ENCODE results near the gene C11orf58.

- TF ChIP-seq, protein P1, sequence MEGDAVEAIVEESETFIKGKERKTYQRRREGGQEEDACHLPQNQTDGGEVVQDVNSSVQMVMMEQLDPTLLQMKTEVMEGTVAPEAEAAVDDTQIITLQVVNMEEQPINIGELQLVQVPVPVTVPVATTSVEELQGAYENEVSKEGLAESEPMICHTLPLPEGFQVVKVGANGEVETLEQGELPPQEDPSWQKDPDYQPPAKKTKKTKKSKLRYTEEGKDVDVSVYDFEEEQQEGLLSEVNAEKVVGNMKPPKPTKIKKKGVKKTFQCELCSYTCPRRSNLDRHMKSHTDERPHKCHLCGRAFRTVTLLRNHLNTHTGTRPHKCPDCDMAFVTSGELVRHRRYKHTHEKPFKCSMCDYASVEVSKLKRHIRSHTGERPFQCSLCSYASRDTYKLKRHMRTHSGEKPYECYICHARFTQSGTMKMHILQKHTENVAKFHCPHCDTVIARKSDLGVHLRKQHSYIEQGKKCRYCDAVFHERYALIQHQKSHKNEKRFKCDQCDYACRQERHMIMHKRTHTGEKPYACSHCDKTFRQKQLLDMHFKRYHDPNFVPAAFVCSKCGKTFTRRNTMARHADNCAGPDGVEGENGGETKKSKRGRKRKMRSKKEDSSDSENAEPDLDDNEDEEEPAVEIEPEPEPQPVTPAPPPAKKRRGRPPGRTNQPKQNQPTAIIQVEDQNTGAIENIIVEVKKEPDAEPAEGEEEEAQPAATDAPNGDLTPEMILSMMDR (IDR thresholded peaks at IDR 0.05; ENCODE audit: poor library complexity, severe bottlenecking) = no peak
- TF ChIP-seq, protein P2, sequence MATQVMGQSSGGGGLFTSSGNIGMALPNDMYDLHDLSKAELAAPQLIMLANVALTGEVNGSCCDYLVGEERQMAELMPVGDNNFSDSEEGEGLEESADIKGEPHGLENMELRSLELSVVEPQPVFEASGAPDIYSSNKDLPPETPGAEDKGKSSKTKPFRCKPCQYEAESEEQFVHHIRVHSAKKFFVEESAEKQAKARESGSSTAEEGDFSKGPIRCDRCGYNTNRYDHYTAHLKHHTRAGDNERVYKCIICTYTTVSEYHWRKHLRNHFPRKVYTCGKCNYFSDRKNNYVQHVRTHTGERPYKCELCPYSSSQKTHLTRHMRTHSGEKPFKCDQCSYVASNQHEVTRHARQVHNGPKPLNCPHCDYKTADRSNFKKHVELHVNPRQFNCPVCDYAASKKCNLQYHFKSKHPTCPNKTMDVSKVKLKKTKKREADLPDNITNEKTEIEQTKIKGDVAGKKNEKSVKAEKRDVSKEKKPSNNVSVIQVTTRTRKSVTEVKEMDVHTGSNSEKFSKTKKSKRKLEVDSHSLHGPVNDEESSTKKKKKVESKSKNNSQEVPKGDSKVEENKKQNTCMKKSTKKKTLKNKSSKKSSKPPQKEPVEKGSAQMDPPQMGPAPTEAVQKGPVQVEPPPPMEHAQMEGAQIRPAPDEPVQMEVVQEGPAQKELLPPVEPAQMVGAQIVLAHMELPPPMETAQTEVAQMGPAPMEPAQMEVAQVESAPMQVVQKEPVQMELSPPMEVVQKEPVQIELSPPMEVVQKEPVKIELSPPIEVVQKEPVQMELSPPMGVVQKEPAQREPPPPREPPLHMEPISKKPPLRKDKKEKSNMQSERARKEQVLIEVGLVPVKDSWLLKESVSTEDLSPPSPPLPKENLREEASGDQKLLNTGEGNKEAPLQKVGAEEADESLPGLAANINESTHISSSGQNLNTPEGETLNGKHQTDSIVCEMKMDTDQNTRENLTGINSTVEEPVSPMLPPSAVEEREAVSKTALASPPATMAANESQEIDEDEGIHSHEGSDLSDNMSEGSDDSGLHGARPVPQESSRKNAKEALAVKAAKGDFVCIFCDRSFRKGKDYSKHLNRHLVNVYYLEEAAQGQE (IDR thresholded peaks at IDR 0.05; ENCODE audit: borderline replicate concordance) = no peak
- TF ChIP-seq POLR2AphosphoS5 (IDR thresholded peaks at IDR 0.05) = no peak
- TF ChIP-seq EP300 (conservative IDR thresholded peaks at IDR 0.05; ENCODE audit: poor library complexity, severe bottlenecking) = no peak
- no peak for TF ChIP-seq EZH2 (IDR thresholded peaks at IDR 0.05; ENCODE audit: borderline replicate concordance, insufficient read depth, low read length, poor library complexity, severe bottlenecking)
- no peak for TF ChIP-seq RAD21 (conservative IDR thresholded peaks at IDR 0.05)
- no peak for TF ChIP-seq TAF1 (IDR thresholded peaks at IDR 0.05; ENCODE audit: low read depth)
- TF ChIP-seq SMC3 (conservative IDR thresholded peaks at IDR 0.05; ENCODE audit: poor library complexity) = no peak
Measured at GRCh38 chr11:16804104-16804947, 65.9 kb downstream of the C11orf58 start.
